Posterior vena cava (tissue), 2 donors: ENCODE data around the gene EBP. TPM values are rescaled to one million over a fixed set of nuclear protein-coding genes. Genes with fewer than 3 reads are reported as not detected.

ENCODE experiments used
- DNase-seq: peaks from one replicate; pipeline ENCODE4 v3.0.0-alpha.2; 2020; ENCODE audit warnings: low spot score
- intact Hi-C, 2 donors: fragments of 100-400 bp; cut with DNase I; formaldehyde crosslinking; loops; one replicate each; pipeline versions ENCODE4 v1.14.1 to v1.14.2; 2022 to 2023
- total RNA-seq, 2 donors: library from RNA; stranded (reverse); fragmentation: NEBNext Ultra II Directional; extraction: Animal tissue kit (Norgen Biotek cat#: 25700); gene quantifications; one replicate each; pipeline ENCODE4 v1.2.1, GENCODE V29; 2021
- donor health status: DM: yes; HTN: yes; CAD: no.
- donor health status: DM: yes; HTN: yes; CAD: no.

EBP gene
- total RNA-seq, 2 donors from 2014 or later, result 15.0 to 22.1 TPM

- no peak for DNase-seq
- intact Hi-C loops, result no loop called here
Measured at GRCh38 chrX:48559636-48560035, 38.0 kb downstream of the EBP start.

DNA sequence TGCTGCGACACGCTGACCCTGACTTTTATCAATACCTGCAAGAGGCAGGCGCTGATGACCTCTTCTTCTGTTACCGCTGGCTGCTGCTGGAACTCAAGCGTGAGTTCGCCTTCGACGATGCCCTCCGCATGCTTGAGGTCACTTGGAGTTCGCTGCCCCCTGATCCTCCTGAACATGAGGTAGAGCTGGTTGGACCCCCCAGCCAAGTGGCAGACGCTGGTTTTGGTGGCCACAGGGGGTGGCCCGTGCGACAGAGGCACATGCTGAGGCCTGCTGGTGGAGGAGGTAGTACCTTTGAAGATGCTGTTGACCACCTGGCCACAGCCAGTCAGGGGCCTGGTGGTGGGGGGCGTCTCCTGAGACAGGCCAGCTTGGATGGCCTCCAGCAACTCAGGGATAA, 38.4 kb downstream of the EBP start:
- intact Hi-C loops, result no loop called here
- DNase-seq, result no peak

GRCh38 chrX:48560681-48561080, 39.1 kb downstream of the EBP start:
- no peak for DNase-seq
- intact Hi-C loops, result no loop called here

- DNase-seq, result no peak
- intact Hi-C loops, result no loop called here
Measured at GRCh38 chrX:48569958-48570357, 48.4 kb downstream of the EBP start.

DNA sequence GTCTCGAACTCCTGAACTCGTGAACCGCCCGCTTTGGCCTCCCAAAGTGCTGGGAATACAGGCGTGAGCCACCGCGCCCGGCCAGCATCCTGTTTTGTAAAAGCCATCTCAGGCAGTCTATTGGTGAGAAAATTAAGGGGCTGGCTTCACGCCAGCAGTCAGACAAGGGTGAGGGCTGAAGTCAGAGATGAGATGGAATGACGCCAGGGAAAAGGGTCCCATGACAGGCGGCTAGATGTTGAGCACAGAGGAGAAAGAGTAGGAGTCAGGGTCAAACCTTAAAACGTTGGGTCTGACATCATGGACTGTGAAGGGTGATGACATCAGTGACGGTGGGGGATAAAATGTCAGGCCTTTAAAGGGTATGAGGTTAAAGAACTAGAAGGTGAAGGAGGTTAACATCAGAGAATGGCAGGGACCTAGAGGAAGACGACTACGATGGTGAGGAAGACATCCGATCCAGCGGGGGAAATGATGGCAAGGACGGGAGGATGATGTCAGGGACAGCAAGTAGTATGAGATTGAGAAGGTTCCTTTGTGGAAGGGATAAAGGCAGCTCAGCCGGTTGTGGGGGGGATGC, 52.2 kb downstream of the EBP start:
- intact Hi-C loops, result no loop called here
- DNase-seq, result peak; percentile 88

DNA sequence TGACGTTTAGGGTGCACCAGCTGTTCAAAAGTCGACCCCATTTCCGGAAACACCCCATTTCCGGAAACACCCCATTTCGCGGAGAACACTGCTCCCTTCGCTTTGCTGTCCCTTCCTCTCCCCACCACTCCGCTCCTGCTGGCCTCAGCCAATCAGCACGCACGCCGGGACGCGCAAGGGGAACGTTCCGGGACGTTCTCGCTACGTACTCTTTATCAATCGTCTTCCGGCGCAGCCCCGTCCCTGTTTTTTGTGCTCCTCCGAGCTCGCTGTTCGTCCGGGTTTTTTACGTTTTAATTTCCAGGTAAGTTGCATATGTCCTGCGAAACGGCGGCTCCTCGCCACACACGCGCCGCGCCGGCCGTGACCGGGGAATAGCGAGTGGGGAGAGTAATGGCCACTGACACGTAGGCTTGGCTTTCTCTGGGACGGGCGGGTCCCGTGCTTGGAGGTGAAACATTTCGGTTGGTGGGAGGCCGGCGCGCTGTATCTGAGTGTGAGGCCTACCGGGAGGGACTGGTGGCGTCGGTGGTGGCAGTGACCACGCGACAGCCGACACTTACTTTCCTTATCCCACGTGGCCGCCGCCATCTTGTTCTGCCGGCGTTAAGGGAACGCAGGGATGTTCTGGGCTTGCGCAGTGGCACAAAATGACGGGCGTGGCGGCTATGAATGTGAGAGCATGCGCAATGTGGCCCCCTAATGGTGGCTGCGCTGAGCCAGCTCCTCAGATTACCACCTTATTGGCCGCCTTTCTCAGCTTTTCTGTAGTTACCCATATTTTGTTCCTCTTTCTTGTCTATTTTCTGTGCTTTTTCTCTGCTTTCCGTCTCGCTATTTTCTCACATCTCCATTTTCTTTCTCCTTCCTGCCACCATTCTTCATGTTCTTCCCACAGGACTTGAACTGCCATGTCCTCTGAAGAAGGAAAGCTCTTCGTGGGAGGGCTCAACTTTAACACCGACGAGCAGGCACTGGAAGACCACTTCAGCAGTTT, 53.0 kb downstream of the EBP start, which contains the start of gene RBM3:
Gene RBM3, plus strand, starts transcription at position 215 of the 997 bp plus-strand sequence. Its CDS starts 697 bp downstream, at position 912.
- DNase-seq, result peak; percentile 98
- intact Hi-C loops, result no loop called here

DNA sequence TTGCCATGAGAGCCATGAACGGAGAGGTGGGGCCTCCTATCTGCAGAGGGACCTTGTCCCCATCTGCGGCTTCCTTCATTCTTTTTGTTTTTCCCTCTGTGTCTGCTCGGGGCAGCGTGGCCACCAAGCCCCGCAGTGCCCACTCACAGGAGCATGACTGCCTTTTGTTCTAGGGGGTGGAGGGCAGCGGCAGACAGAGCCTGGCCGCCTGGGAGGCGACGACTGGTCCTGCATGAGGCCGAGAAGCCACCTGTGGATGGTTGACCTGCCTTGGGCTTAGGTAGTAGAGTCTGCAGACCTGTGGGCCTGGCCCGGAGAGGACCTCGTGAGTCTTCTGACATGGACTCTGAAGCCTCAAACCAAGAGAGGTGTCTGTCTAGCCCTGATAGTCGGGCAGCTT, 54.0 kb downstream of the EBP start:
- intact Hi-C loops, result no loop called here

GRCh38 chrX:48576108-48576507, 54.5 kb downstream of the EBP start:
- no peak for DNase-seq
- intact Hi-C loops, result no loop called here

More for the DNA sequence above, 54.0 kb downstream of the EBP start:
- no peak for DNase-seq

Other genes with a start within 250 kb of the EBP start
- not detected for gene SSX3, start 165.1 kb upstream of the EBP start, total RNA-seq
- not detected for gene SSX4, start 138.3 kb upstream of the EBP start, total RNA-seq
- gene SSX4B, start 109.8 kb upstream of the EBP start, total RNA-seq, result not detected
- 10 to 100 TPM in 1 of 2 donors, 1 to 10 TPM in 1; 9.2 to 11.2 TPM for gene SLC38A5, start 51.5 kb upstream of the EBP start, total RNA-seq
- 10 to 100 TPM; 30.3 to 37.2 TPM for gene FTSJ1, start 45.6 kb upstream of the EBP start, total RNA-seq
- 10 to 100 TPM in 1 of 2 donors, 1 to 10 TPM in 1; 8.7 to 12.1 TPM for gene PORCN, start 12.8 kb upstream of the EBP start, total RNA-seq
- 10 to 100 TPM; 13.0 to 15.0 TPM for gene TBC1D25, start 17.9 kb downstream of the EBP start, total RNA-seq
- 100 to 1,000 TPM; 246 to 280 TPM for gene RBM3, start 52.7 kb downstream of the EBP start, total RNA-seq
- 10 to 100 TPM; 83.5 to 87.4 TPM for gene WDR13, start 75.7 kb downstream of the EBP start, total RNA-seq
- gene WAS, start 162.0 kb downstream of the EBP start, total RNA-seq, result 10 to 100 TPM in 1 of 2 donors, 1 to 10 TPM in 1; 7.3 to 12.2 TPM
- gene SUV39H1, start 174.9 kb downstream of the EBP start, total RNA-seq, result 1 to 10 TPM; 3.8 to 4.5 TPM
- gene GLOD5, start 239.9 kb downstream of the EBP start, total RNA-seq, result not detected